ENCODE data around the gene LLGL1.

Gene LLGL1

DNA sequence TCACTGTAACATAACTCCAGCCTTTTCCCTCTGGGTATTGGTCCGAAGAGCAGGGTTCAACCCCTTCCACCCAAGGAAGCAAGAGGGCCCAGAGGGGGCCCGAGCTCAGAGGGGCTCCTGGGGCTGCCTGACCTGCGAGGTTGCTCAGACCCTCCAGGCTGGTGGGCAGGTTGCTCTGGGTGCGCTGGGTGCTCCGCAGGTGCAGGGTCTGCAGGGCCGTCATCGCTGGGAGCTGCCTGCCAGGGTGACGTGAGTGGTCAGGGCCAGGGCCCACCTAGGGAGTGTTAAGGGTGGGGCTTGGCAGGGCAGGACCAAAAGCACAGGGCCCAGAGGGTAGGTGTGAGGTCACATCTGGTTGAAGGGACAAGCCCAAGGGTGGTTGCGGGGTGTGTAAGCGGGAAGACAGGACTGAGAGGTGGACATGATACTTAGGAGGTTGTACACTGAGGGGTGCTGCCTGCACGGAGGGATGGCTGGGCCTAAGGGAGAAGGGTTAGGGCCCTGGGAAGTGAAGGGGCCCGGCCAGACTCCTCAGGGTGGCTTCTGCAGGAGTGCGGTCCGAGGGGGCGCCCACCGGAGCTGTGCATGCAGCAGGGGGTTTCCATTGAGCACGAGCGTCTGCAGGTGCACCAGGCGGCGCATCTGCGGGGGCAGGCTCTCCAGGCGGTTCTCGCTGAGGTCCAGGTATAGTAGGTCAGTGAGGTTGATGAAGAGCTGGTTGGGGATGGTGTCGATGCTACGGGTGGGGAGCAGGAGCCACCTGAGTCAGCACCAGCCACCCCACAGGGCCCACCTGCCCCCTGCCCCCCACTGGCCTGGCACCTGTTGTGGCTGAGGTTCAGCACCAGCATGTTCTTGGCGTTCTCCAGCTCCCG is 28.7 kb downstream of the LLGL1 start:
- DNase-seq = no peak

- DNase-seq = no peak
Observed at GRCh38 chr17:18254888-18255649, 29.6 kb downstream of the LLGL1 start.

DNA sequence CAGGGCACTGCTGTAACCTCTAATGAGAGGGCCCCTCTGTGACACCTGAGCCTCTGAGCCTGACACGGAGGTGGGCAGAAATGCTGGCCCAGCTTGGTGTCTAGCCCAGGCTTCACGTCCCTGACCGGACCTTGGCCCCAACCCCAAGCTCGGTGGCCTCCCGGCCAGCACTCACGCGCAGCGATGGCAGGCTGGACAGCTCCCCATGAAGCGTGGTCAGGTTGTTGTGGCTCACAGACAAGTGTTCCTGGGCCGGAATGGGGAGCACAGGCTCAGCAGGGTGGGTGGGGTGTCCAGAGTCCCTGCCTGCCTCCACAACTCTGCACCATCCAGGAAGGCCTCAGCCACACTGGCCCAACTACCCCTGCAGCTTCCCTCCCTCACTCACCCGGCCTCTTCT is 30.9 kb downstream of the LLGL1 start:
- DNase-seq = no peak

DNA sequence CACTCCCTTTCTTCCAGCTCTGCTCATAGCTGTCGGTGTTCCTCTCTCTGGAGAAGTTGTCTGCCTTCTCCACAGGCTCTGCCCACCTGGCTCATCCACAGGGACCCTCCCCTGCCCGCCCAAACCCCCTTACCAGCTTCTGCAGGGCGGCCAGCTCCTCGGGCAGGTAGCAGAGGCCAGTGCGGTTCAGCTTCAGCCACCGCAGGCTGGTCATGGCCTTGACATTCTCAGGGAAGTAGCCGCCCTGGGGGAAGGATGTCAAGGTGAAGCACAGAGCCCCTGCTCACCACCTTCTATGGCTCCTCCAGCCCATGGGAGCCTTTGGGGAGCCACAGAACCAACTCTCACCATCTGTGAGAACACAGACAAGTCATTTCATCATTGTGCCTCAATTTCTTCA is 31.3 kb downstream of the LLGL1 start:
- no peak for DNase-seq

DNA sequence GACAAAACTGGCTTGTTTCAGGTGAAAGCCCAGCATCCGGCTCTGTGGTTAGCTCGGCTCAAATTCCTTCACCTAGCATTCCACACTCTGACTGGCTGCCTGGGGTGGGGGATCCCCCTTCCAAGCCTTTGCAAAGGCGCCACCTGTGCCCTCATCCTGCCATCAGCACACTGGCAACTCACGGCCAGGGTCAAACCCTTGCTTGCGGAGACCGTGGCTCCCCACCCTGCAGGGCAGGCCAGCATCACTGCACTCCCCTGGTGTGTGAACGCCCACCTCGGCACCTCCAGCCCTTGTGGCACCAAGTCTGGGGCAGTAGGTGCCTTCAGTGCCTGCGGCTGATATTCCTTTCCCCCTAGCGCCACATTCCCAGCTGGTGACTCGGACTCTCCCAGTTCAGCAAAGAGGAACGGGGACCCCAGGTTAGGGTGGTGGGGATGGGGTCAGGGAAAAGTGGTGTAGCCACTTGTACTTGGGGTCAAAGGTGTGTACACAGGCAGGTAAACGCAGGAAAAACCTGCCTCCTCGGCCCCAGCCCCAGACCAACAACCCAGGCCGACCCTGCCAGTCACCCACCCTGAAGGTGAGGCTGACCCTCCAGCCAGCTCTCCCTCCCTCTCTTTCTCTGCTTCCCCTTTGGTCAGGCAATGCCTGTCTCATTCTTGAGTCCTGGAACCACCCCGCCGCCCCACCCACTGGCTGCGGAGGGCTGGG is 32.0 kb downstream of the LLGL1 start:
- no peak for DNase-seq

- no peak for DNase-seq
Observed at GRCh38 chr17:18257982-18258355, 32.5 kb downstream of the LLGL1 start.

GRCh38 chr17:18258356-18259038 is 33.1 kb downstream of the LLGL1 start, which contains the start of gene FLII:
FLII (minus strand) TSS chr17:18258738; CDS start chr17:18258690, 48 bp downstream.
- DNase-seq = no peak

DNA sequence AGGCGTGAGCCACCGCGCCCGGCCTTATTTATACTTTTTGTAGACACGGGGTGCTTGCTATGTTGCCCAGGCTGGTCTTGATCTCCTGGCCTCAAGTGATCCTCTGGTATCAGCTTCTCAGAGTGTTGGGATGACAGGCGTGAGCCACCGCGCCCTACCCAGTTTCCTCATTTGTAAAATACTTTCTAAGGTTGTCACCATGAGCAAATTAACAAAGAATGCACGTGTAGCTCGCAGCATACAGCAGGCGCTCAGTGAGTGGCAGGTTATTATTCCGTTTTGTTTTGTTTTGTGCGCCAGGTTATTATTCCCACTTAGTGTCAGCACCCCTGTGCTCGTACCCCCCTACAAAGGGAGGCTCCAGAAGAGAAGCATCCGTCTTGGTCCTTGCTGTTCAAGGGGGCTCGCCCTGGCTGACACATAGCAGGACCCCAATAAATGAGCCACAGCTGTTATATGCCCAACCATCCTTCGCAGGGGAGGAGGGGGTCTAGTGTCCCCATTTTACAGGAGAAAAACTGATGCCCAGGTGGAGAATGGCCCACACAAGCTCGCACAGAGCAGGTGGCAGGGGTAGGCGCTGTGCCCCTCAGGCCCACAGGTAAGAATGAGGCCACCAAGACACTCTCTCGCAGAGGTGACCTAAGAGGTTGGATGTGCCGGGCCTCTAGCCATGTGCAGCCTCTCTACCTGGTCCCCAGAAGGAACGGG is 34.3 kb downstream of the LLGL1 start:
- no peak for DNase-seq

DNA sequence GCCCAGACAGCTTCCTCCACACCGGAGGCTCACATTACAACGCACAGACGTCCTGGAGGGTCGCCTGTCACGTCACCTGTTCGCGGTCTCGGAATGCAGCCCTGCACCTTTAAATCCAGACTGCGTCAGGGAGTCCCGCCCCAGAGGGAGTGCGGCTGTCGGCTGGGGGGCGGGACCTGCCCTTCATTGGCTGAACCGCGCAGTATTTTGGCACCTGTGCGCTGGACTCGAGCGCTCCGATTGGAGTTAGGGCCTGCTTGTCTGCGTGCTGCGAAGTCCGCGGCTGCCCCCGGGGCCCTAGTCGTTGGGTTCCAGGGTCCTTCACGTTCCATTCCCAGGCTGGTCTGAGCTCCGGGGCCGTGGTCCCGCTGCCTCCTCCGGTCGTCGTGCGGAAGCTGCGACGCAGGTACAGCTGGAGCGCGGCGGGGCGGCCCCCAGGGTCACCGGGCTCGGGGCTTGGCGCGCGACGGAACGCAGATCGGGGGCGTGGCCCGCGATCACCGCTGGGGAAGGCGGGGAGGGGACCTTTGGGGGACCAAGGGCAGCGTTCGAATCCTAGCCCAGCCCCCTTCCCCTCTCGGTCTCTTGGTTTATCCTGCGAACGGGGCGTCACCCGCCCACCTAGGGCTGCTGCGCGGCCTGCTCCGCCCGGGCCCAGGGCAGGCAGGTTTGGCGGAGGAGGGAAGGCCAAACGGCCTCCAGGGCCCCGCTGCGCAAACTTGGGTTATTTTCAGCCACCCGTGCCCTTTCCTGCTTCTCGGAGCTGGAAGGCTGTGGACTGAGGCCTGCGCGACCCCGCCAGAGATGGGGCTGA is 35.1 kb downstream of the LLGL1 start, which contains the start of gene MIEF2:
Gene MIEF2 (plus strand): TSS at position 331 of the 814 bp plus-strand sequence. CDS start 2,059 bp downstream, outside the sequence.
- DNase-seq = peak; percentile 64

- no peak for DNase-seq
Observed at GRCh38 chr17:18261146-18261515, 35.7 kb downstream of the LLGL1 start.

DNA sequence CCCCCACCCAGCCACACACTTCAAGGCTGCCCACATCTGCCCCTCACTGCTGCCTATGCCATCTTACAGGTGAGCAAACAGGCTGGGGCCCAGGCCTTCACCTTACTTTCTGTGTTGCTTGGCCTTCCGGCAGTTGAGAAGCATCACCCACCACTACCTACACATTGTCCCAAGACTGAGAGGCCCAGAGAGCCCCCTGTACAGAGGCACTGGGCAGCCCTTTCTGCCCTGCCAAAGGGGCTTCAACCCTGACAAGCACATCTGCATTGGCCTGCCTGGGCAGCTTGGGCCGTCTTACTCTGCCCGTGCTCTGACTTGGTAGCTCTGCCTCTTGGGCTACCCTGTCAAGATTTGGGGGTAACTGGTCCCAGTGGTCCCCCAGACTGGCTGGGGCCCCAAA is 36.2 kb downstream of the LLGL1 start:
- no peak for DNase-seq

DNA sequence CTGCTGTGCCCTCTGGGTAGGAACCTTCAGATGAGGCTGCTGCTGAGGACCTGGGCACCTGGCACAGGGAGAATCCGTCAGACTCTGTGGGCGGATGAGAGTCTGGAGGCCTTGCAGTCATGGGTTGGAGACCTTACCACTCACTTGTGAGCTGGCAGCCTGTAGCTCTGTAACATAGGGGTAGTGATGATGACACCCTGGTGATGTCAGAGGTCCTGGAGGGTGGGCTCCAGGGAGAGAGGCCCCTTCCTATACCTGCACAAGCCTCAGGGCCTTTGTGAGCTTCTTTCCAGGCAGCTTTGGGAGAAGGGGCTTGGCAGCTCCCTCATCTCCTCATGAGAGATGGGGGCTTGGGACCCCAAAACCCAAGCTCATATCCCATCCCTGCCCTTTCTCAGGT is 36.7 kb downstream of the LLGL1 start:
- no peak for DNase-seq

GRCh38 chr17:18262641-18263040 is 37.2 kb downstream of the LLGL1 start:
- no peak for DNase-seq

- no peak for DNase-seq
Observed at GRCh38 chr17:18263885-18264682, 38.6 kb downstream of the LLGL1 start.

DNA sequence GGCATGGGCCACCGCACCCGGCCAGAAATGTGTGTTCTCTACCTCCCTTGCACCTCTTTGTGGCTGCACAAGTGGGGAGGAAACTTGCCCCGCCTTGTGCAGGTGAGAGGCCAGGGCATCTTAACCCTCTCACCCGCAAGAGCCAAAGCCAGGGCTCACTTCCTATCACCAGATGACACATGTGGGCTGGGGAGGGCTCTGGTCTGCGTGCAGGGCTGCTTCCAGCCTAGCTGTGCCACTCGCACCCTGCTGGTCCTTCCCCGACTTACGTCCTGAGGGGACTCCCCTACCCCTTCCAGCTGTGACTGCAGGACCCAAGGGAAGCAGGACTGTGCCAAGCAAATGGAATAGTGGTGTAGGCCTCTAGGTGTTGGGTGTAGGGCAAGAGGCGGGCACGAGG is 41.9 kb downstream of the LLGL1 start:
- DNase-seq = no peak

DNA sequence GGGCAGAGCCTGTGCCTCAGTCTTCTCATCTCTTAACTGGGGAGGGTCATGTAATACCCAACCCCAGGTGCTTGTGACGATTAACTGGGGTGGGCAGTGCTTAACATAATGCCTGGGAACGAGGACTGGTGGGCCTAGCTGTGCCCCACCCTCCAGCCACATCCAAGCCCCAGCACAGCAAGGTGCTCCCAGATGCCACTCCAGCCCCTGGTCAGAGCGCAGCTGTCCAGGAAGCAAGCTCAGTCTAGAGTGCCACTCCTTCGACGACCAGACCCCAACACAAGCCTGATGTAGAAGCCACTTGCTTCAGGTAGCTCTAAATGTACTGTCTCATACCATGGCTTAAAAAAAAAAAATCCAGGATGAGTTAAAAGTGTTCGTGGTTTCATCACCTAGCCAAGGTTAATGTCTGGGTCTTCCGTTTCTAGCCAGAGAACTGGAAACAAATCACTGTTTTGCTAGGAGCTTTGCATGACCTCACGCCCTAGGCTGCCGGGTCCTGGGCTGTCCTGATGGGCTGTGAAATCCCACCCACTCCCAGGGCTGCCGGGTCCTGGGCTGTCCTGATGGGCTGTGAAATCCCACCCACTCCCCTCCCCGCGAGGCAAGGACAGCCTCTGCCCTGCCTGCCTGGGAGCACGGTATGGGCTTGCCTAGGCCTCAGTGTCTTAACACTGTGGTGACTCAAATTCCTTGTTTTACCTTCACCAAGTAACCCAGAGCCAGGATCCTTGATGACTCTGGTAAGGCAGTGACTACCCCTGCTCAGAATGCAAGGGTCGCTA is 42.7 kb downstream of the LLGL1 start:
- DNase-seq = no peak

DNA sequence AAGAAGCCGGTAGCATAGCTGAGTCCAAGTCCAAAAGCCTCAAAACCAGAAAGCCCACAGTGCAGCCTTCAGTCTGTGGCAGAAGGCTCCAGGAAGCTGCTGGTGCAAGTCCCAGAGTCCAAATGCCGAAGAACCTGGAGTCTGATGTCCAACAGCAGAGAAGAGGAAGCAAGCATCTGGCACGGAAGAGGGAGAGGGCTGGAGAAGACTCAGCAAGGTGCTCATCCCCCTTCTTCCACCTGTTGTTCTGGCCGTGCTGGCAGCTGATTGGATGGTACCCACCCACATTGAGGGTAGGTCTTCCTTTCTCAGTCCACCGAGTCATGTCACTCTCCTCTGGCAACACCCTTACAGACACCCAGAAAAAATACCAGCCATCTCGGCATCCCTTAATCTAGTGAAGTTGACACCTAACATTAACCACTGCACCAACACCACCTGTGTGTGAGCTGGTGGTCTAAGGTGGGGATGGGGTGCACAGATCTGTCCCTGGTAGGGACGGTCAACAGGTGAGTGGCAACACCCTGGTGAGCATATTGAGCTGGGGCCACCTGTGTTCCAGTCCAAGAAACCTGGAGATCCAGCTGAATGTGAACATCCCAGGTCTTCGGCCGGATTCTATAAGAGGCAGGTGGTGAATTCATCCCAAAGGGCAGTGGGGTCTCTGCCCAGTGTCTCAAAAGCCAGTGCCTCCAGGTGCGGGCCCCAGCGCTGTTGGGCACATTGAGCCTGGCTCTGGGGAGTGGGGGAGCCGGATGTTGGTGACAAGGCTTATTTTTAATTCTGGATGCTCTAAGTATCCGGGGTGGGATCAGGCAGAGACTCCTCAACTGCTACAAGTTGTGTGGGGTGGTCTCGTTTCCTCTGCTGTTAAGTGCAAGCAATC is 44.9 kb downstream of the LLGL1 start:
- no peak for DNase-seq

DNA sequence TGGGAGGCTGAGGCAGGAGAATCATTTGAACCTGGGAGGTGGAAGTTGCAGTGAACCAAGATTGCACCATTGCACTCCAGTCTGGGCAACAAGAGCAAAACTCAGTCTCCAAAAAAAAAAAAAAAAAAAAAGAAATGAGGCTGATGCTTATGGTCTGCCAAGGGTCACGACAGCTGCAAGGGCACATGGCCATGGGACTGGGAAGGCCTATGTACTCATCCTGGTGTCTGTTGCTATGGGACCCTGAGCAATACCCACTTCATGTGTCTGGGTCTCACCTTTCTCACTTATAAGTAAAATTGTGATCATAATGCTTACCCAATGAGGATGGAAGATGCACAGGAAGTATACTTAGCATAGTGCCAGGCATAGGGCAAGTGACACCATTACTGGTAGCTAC is 51.6 kb downstream of the LLGL1 start:
- DNase-seq = no peak

Data from NCI-H2029 treated with DMSO at 0.1 percent for 48 hours (cell line).